ENCODE data around the gene MNX1.

The MNX1 gene

GRCh38 chr7:156993021-156993924 is 17.2 kb downstream of the MNX1 start:
- no peak overlapping the region for H3K4me3 ChIP-seq (ENCODE audit: low read length)
- TF ChIP-seq CTCF (IDR thresholded peaks at IDR 0.05; ENCODE audit: insufficient read depth, low read depth, low read length, missing control alignments) = no peak
- DNase-seq (ENCODE audit: low read depth) = no peak

GRCh38 chr7:156989766-156990535 is 20.5 kb downstream of the MNX1 start:
- no peak for DNase-seq (ENCODE audit: low read depth)
- no peak overlapping the region for H3K4me3 ChIP-seq (ENCODE audit: low read length)
- no peak for TF ChIP-seq CTCF (IDR thresholded peaks at IDR 0.05; ENCODE audit: insufficient read depth, low read depth, low read length, missing control alignments)

- no peak overlapping the region for H3K4me3 ChIP-seq (ENCODE audit: low read length)
- DNase-seq (ENCODE audit: low read depth) = no peak
- TF ChIP-seq CTCF (IDR thresholded peaks at IDR 0.05; ENCODE audit: insufficient read depth, low read depth, low read length, missing control alignments) = no peak
Measured at GRCh38 chr7:156988343-156989185, 21.9 kb downstream of the MNX1 start.

GRCh38 chr7:156986378-156986777 is 24.1 kb downstream of the MNX1 start:
- no peak for DNase-seq (ENCODE audit: low read depth)
- no peak for TF ChIP-seq CTCF (IDR thresholded peaks at IDR 0.05; ENCODE audit: insufficient read depth, low read depth, low read length, missing control alignments)
- no peak overlapping the region for H3K4me3 ChIP-seq (ENCODE audit: low read length)

- no peak overlapping the region for H3K4me3 ChIP-seq (ENCODE audit: low read length)
- no peak for DNase-seq (ENCODE audit: low read depth)
- TF ChIP-seq CTCF (IDR thresholded peaks at IDR 0.05; ENCODE audit: insufficient read depth, low read depth, low read length, missing control alignments) = no peak
Measured at GRCh38 chr7:156985101-156985992, 25.1 kb downstream of the MNX1 start.
